Measurements from ENCODE around the gene DLX1. TPM values are rescaled to one million over a fixed set of nuclear protein-coding genes. Genes with fewer than 3 reads are reported as not detected.

DLX1 gene
- total and polyA plus RNA-seq, 2 of the 8 experiments (the other 6 are each of a cell fraction or from before 2014, with no cell fraction given) = 0.11 TPM; not detected in 1

- no peak for FAIRE-seq
- Histone ChIP-seq H4K20me1 (replicated peaks in 1 of 2; ENCODE audit: control insufficient read depth in 1 of 2, insufficient read depth in 2 of 2, low read length in 2 of 2) (no peaks in the 10 kb centered on the region), H3K23ac (ENCODE audit: insufficient read length) (no peak overlapping the region), H2BK5ac (ENCODE audit: low read depth, low read length) (no peak overlapping the region), H4K91ac (replicated peaks; ENCODE audit: insufficient read length, low read length) (no peak overlapping the region), H3K36me3 (ENCODE audit: control insufficient read depth in 2 of 4, insufficient read depth in 4 of 4, low read length in 3 of 4) (no peaks in the 10 kb centered on the region), H3K56ac (replicated peaks; ENCODE audit: insufficient read length, low read depth, low read length) (no peak overlapping the region), H2BK20ac (ENCODE audit: low read length) (no peak overlapping the region), H3K9me3 (ENCODE audit: insufficient read depth in 2 of 2, low read depth in 1 of 2, low read length in 1 of 2) (no peaks in the 10 kb centered on the region), H3K4ac (replicated peaks; ENCODE audit: insufficient read length, low read depth, low read length) (no peak overlapping the region), H3K18ac (ENCODE audit: extremely low read depth, low read length) (no peak overlapping the region), H2AFZ (ENCODE audit: low read length) (no peak overlapping the region), H3K4me1 (replicated peaks in 1 of 4; ENCODE audit: control insufficient read depth in 3 of 4, insufficient read depth in 4 of 4, low read length in 3 of 4) (no peaks in the 10 kb centered on the region), H2BK15ac (ENCODE audit: low read length) (no peak overlapping the region), H3K27me3 (replicated peaks in 1 of 4; ENCODE audit: control insufficient read depth in 3 of 4, extremely low read depth in 1 of 4, insufficient read depth in 3 of 4, low read length in 3 of 4) (no peaks in the 10 kb centered on the region), H4K8ac (ENCODE audit: extremely low read depth, insufficient read depth, low read length) (no peak overlapping the region), H2AK5ac (ENCODE audit: low read depth, low read length) (no peak overlapping the region), H2BK12ac (ENCODE audit: low read depth, low read length) (no peak overlapping the region), H3K23me2 (ENCODE audit: low read depth, low read length) (no peaks in the 10 kb centered on the region), H2BK120ac (replicated peaks; ENCODE audit: low read depth, low read length) (no peak overlapping the region), H3K4me3 (ENCODE audit: extremely low read depth in 1 of 4, insufficient read depth in 2 of 4, low read depth in 3 of 4, low read length in 4 of 4) (no peak overlapping the region), H3K4me2 (ENCODE audit: insufficient read depth in 1 of 2, low read depth in 2 of 2, low read length in 2 of 2) (no peak overlapping the region), H3K79me1 (ENCODE audit: low read depth, low read length) (no peaks in the 10 kb centered on the region), H4K5ac (ENCODE audit: insufficient read length, low read depth, low read length) (no peak overlapping the region), H3K79me2 (ENCODE audit: control insufficient read depth in 1 of 2, insufficient read depth in 2 of 2, low read length in 2 of 2) (no peaks in the 10 kb centered on the region), H3K14ac (ENCODE audit: insufficient read length) (no peak overlapping the region), H3K9ac (replicated peaks in 1 of 4; ENCODE audit: extremely low read depth in 1 of 4, low read depth in 3 of 4, low read length in 3 of 4) (no peak overlapping the region), H3K27ac (ENCODE audit: low read depth, low read length) (no peak overlapping the region)
- WGBS, 2 experiments (ENCODE audit: extremely low coverage in 1 of 2, insufficient coverage in 1 of 2, insufficient read length in 1 of 2, insufficient replicate concordance in 2 of 2, low coverage in 1 of 2, low lambda C conversion rate in 2 of 2, missing lambda C conversion rate in 1 of 2) = 93% methylated on average over 5 of the region's 5 CpGs; no CpG with 5 or more reads in 1 of the 2 experiments
- no peak for DNase-seq (ENCODE audit: low read depth in 1 of 2, low spot score in 2 of 2)
- ChIA-PET POLR2A (ENCODE audit: partially characterized antibody) (interaction anchor here (1.3 kb wide), 1 partner anchor 17 kb away, joined by 3 read pairs; no protein-coding TSS in a partner anchor), CTCF (ENCODE audit: partially characterized antibody) (interaction anchor here (0.6 to 2.0 kb wide), 4 partner anchors 10 to 269 kb away, joined by 3 to 9 read pairs (median 4); no protein-coding TSS in a partner anchor)
- no peak for TF ChIP-seq CREB1 (IDR thresholded peaks at IDR 0.05)
- TF ChIP-seq KDM5A (IDR thresholded peaks at IDR 0.05; ENCODE audit: low read length) = no peak
- TF ChIP-seq BACH1 (IDR thresholded peaks at IDR 0.05; ENCODE audit: low read length) = no peak
Observed at GRCh38 chr2:172058660-172059059, 26.6 kb upstream of the DLX1 start.

Data from H1 (cell line).